SHP77 (cell line): Measurements from ENCODE around the gene MRPL54.

Source experiments
- DNase-seq, 2 experiments: peaks; one replicate each; lab custom pipeline; 2025; lab: John Stamatoyannopoulos, UW

MRPL54 gene

GRCh38 chr19:3769494-3769893 lies 7.0 kb downstream of the MRPL54 start:
- no peak for DNase-seq

- no peak for DNase-seq
These were observed 7.9 kb downstream of the MRPL54 start for GRCh38 chr19:3770136-3770999.

DNA sequence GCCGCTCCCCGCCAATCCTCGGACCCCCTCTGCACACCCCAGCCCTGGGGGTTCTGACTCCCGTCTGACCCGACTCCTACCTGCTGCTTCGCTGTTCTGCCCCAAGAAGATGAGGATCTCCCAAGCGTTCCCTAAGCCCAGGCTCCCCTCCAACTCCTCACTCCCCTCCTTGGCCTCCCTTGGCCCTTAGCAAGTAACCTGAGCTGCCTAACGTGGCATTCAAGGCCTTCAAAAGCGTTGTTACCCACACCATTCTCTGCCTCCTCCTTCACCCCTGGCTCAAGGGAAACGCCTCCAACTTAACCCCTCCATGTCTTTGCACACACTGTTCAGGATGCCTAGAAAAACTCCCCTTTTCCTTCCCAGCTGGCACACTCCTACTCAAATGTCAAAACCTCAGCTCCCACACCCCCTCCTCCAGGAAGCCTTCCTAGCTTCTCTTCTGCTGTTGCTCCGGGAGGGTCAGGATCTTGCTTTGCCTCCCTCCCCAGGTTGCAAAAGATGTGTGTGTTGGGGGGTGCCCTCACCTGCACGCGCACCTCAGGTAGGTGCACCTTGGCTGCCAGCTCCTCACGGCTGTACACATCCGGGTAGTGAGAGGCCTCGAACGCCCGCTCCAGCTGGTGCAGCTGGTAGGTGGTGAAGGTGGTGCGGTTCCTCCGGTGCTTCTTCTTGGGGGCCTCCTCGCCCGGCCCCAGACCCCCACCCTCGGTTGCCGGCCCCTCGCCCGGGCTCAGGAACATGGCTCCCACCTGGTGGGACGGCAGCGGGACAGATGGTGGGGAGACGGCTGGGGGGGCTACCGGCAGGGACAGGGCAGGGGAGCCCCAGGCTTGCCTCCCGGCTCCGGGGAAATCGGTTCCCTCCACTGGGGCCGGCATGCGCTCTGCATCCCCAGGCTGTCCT lies 8.8 kb downstream of the MRPL54 start:
- no peak for DNase-seq

DNA sequence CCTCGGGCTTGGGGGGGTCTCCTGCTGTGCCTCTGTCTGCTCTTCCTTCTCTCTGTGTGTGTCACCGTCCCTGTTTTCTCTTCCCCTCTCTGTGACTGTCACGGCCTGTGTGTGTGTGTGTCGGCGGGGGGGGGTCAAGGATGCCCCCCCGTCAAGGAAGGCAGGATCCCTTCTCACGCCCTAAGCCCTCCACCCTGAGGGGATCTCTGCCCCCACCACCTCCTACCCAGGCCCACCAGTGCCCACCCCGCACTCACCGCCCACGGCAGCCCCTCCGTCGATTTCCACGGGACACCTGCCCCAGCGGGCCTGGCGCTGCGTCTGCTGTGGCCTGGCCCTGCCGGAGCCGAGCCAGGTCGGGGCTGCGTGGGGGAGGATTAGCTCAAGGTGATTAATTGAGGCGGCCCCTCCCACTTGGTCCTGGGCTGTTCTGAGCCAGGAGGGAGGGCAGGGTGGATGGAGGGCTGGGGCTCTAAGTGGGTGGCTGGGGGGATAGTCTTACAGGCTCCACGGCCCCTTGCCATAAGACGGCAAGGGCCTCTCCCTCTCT lies 9.5 kb downstream of the MRPL54 start, which contains the start of gene RAX2:
RAX2 (minus strand) TSS at position 323 of the 550 bp plus-strand sequence. CDS start 486 bp downstream, outside the sequence.
- no peak for DNase-seq

DNA sequence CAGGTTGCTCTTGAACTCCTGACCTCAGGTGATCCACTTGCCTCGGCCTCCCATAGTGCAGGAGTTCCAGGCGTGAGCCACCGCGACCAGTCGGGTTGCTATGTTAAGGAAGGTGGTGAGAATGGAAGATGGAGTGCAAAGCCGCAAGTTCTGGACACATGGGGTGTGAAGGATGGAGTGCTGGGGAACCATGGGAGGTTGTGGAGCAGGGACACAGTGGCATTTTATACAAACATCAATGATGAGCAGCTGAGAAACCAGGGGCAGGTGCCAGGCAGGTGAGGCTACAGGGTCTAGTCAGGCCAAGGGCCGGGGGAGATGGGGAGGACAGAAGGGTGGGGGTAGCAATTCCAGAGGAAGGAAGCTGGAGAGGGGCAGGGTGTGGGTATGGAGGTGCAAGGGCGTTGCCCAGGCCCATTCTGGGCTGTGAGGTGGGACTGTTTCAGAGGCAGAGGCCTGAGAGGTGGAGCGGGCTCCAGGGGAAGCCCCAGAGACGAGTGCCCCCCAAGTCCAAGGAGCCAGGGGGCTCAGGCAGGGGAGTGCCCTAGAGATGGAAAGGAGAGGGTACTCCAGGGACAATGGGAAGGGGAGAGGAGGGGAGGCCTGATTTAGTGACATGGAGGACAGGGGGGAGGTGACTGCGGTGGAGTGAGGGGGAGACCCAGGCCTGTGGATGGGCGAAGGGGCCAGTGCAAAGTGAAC lies 11.5 kb downstream of the MRPL54 start:
- DNase-seq, result no peak

DNA sequence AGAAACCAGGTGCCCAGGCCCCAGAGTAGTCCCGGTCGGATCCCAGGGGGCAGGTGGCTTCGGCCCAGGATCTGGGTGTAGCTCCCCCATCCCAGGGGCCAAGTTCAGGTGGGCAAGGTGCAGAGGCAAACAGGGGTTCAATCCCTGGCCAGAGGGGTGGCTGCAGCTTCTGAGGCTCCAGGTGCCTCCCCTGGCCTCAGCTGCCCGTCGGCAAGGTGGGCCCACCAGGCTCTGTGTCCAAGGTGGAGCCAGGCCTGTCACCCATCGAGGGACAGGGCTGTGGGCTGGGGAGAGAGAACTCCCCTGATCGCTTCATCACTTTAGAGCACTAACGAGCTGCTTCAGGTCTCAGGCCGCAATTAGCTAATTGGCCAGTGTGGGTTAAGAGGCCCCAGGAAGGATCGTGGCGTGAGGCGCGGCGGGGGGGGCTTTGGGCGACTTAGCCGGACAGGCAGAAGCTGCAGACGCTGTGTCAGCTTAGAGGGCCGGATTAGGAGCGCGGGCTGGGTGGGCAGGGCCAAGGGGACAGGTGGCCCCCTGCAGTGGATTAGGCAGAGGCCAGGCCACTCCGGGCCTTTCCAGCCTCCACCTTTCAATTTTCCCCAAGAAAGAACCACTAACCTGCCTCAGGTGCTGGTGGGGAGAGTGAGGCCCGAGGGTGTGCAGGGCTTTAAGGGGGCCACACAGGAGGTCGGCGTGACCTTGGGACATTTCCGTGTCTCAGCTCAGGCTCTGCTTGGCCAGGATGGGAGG lies 12.3 kb downstream of the MRPL54 start:
- no peak for DNase-seq

DNA sequence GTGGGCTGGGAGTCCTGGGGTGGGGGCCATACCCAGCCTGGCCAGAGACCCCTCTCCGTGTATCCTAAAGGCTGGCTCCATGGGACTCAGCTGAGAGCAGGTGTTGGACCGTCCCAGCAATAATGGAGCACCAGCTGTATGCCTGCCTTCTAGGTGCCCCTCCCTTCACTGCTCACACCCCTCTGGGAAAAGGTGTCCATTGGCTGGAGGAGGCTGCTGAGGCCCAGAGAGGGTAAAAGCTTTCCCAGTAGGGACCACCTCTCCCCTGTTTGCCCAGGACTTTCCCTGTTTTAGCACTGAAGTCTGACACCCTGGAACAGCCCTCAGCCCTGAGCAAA lies 12.9 kb downstream of the MRPL54 start:
- DNase-seq, result no peak

GRCh38 chr19:3775831-3776230 lies 13.3 kb downstream of the MRPL54 start:
- no peak for DNase-seq

- no peak for DNase-seq
These were observed 14.1 kb downstream of the MRPL54 start for GRCh38 chr19:3776479-3777040.

DNA sequence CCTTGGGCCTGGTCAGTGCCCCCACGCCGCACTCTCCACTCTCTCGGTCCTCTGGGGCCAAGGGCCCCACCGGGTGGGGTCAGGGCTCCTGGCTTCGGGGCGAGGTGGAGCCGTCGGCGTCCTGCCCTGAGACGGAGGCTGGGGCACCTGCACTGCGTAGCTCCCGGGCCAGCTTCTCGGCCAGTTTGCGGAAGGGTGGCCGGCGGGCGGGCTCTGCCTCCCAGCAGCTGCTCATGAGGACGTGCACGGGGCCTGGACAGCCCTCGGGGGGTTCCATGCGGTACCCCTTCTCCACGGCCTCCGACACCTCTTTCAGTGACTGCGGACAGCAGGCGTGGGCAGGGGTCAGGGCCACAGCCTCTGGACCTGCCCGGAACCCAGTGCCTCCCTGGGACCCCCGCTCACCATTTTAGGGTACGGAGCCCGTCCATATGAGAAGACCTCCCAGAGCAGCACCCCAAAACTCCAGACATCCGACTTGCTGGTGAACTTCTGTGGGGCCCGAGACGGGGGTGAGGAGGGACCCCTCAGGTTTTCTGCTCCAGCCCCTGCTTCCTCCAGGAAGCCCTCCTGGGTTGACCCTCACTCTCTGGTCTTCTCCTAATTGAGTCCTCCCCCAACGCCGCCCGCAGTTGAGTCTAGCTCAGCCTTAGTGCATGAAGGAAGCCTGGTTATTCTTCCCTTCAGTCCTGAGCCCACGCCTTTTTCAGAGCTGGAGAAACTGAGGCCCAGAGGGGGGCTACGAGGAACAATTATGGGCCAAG lies 15.8 kb downstream of the MRPL54 start:
- DNase-seq, result no peak

DNA sequence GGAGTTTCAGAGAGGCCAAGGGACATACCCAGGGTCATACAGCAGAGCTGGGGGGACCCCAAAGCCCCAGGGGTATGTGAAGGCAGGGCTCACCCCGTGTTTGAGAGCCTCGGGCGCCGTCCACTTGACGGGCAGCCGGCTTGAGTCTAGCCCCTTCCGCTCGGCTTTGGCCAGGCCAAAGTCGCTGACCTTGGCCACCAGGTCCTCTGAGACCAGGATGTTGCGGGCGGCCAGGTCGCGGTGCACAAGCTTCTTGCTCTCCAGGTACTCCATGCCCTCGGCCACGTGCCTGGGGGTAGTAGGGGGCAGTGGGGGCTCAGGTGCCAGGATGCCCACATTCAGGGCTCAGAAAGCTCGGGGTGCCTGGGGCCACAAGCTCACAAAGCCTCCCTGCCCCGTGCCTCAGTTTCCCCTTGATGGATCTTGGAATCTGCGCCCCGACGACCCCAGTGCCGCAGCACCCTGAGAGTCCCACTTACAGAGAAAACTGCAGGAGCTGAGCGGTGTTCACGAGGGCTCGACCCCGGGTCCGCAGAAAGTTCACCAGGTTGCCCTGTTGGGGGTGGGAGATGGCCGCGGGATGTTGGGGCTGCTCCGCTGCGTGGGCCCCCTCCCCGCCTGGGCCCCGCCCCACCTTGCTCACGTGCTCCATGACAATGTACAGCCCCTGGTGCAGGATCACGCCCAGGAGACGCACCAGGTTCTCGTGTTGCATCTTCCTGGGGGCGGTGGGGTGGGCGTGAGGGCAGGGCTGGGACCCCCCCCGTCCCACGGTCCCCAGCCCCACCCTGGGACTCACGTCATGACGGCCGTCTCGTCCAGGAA lies 16.6 kb downstream of the MRPL54 start:
- DNase-seq, result no peak

DNA sequence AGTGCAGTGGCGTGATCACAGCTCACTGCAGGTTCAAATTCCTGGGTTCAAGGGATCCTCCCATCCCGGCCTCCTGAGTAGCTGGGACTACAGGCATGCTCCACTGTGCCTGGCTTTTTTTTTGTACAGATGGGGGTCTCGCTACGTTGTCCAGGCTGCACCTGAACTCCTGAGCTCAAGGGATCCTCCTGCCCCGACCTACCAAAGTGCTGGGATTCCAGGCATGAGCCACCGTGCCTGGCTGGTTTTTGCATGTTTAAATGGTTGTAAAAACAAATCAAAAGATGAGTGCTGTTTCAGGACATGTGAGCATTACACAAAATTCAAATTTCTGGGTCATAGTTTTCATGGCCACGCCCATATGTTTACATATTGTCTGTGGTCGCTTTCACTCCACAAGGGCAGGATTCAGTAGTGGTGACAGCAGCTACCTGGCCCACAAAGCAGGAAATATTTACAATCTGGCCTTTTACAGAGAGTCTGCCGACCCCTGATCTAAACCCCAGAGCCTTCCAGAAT lies 18.4 kb downstream of the MRPL54 start:
- DNase-seq, result no peak

DNA sequence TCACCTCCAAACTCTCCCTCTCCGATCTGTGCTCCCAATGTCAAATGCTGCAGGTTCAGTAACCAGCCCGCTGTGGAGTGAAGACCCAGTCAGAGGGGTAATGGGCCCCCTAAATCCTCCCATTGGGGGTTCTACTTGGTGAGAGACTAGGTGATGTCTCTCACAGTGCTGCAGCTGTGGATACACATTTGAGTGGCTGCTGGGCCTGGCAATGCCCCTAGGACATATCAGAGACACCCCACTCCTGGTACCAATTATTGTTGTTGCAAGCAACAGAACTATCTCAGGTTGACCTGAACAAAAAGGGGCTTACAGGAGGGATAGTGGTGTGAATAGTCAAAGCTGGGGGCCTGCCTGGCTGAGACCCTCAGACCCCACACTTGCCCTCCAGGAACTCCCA lies 19.1 kb downstream of the MRPL54 start:
- DNase-seq, result no peak

GRCh38 chr19:3782330-3782729 lies 19.8 kb downstream of the MRPL54 start:
- DNase-seq, result no peak

DNA sequence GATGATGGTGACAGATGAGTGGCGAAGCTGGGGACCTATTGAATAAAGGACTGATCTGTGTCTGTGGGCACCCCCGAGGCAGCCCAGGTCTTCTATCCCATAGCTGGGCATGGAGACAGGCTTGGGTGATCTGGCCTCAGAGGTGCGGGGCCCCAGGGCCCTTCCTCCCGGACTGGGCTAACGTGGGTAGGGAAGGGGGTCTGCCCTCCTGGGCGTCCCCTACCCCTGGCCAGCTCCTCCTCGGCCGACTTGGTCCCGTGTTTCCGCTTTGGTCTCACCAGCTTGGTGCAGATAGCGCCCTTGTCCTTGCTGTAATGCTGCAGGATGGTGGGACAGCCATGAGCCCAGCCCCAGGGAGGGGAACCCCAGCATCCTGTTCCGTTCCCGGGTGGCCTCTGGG lies 20.4 kb downstream of the MRPL54 start:
- DNase-seq, result no peak

GRCh38 chr19:3783660-3784584 lies 21.4 kb downstream of the MRPL54 start:
- peak in 1 of 2 experiments; percentile 26 for DNase-seq

- no peak for DNase-seq
These were observed 22.3 kb downstream of the MRPL54 start for GRCh38 chr19:3784607-3785450.
